DMS114 treated with DMSO at 0.1 percent for 48 hours (cell line): ENCODE data around the gene DHRS4.
"Not testable (repeated sequence)": the region's sequence is repeated elsewhere in the genome, so short reads cannot be mapped to it uniquely, and the experiment has no call there.

Source experiments
- DNase-seq: peaks from one replicate; lab custom pipeline; 2025; ENCODE audit not compliant: unreplicated experiment; lab: John Stamatoyannopoulos, UW

The DHRS4 gene

DNA sequence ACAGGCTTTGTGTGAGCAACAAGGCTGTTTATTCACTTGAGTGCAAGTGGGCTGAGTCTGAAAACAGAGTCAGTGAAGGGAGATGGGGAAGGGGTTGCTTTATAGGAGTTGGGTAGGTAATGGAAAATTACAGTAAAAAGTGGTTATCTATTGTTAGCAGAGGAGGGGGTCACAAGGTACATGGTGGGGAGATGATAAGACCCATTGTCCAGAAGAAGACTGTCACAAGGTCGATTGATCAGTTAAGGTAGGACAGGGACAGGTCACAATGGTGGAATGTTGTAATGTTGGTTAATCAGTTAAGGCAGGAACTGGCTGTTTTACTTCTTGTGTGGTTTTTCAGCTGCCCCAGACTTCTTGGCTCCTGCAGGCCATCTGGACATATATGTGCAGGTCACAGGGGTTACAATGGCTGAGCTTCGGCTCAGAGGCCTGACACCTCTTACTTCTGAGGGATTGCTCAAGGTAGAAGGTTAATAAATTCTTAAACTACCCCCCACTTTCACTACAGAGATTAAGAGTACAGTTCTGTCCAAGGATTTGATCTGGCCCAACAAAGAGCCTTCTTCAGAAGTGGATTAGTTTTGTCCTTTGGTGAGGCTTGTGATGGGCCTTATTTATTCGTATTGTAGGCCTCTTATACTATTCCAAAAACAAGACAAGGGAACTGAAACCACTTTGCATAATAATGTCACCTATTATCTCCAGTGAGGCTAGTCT, 13.8 kb upstream of the DHRS4 start:
- DNase-seq: no peak

DNA sequence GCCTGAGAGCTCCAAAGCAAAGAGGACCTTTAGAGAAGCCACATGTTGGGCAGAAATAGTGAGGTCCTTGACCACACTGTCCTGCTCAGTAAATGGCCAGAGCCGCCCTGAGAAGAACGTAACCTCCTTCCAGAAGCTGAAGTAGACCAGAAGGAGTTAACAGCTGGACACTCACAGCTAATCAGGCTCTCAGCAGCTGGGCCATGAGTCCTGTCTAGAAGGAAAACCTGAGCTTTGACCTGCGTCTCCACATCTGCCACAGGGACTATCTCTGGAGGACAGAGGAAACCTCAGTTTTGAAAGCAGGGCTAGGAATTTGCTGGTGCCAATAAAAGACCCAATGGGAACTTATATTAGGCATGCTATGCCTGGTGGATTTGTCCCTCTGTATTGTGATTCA, 12.3 kb upstream of the DHRS4 start:
- no peak for DNase-seq

DNA sequence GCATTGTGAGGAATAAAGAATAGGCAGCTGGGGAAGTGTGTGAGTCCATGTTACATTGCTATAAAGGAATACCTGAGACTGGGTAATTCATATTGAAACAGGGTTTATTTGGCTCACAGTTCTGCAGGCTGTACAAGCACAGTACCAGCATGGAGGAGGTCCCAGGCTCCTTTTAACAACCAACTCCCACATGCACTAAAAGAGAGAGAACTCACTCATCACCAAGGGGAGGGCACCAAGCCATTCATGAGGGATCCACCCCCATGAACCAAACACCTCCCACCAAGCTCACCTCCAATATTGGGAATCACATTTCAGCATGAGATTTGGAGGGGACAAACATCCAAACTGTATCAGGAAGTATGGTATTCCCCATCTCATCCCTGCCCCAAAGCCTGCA, 11.9 kb upstream of the DHRS4 start:
- no peak for DNase-seq

GRCh38 chr14:23942587-23942986, 11.0 kb upstream of the DHRS4 start:
- no peak for DNase-seq

- not testable (repeated sequence) for DNase-seq
Measured at GRCh38 chr14:23949069-23949468, 4.5 kb upstream of the DHRS4 start.

DNA sequence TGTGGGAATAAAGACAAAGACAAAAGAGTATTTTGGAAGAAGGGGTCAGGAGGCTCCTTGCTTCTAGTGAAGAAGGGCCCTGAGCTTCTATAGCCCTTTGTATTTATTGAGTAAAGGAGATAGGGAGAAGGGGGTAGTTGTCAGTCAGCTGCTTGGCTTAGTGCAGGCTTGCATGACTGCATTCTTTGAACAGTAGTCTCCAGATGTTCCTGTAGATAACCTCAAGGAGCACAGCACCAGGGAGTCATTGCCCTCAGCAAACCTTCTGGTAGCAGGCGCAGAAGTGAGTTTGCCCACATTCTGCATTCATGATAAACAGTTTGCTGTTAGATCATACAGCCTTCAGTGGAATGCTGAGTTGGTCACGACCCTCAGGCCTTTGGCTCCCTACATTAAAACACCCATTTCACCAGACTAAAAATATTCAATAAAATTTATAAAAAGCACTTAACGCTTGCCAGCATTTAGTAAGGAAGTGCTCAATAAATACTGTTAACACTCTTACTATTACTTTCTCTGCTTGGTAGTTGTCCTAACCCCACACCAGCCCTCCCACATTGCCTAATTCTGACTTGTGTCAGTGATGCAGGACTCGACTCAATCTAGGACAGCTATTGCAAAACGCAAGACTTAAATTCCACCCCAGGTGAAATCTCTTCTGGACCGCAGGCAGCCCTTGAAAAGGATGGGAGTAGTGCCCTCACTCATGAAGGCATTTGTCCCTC, 3.0 kb upstream of the DHRS4 start:
- no peak for DNase-seq

GRCh38 chr14:23951136-23951466, 2.5 kb upstream of the DHRS4 start:
- not testable (repeated sequence) for DNase-seq

DNA sequence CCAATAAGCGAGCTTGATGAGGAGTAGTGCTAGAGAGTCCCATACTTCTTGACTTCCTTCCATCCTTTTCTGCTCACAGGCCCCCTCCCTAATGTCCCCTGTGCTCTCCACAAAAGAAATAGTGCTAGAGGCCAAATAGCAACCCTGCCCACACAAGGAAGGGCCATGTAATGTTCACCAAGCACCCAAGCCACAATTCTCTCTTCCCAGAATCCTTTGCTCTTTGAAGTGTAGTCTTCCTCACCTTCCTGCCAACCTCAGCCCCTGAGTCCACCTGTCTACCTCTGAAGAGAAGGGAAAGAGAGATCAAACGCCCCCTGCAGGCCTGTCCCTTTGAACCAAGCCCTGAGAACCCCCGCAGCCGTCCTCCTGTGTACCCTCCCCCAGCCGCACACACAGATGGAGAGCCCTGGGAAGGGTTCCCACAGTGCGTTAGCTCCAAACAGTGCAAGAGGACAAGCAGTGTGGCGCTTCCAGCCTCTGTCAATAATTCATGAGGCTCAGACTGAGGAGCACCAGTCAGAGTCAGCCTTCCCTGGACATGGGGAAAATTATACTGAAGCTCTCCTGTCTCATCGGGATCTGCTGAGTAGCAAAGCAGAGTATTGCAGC, 1.9 kb upstream of the DHRS4 start:
- no peak for DNase-seq

- DNase-seq: not testable (repeated sequence)
Measured at GRCh38 chr14:23953116-23953463, 480 bp upstream of the DHRS4 start.

- not testable (repeated sequence) for DNase-seq
Measured at GRCh38 chr14:23954279-23954614, 677 bp downstream of the DHRS4 start.

GRCh38 chr14:23954965-23955364, 1.4 kb downstream of the DHRS4 start:
- not testable (repeated sequence) for DNase-seq

GRCh38 chr14:23955811-23956210, 2.2 kb downstream of the DHRS4 start:
- not testable (repeated sequence) for DNase-seq

DNA sequence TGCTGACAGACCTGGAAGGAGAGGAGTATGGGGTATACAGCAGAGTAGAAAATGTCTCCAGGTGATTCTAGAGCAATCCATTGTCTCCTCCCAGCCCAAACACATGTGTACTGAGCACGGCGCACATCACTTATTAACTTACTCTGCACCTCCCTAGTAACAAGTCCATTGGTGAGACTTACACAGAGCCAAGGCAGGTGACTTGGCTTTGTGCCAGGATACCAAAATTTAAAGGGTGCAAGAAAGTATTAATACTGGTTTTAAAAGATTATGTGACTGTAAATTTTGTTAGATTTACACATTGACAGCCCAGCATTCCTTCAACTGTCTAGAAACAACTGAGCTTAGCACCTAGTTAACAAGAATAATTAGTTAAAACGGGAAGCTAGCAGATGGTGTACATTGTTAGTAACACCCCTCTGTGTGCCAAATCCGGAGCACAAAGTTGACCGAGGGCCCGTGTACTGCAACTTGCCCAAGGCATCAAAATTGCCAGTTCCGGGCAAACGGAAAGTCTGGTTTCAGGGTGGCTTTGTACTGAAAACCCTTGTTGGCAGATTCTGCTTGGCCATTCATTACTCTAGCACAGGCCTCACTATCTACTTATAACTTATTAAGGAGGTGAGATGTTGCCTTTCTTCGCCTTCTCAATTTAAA, 4.5 kb downstream of the DHRS4 start:
- DNase-seq: not testable (repeated sequence)

- not testable (repeated sequence) for DNase-seq
Measured at GRCh38 chr14:23960899-23961298, 7.3 kb downstream of the DHRS4 start.

DNA sequence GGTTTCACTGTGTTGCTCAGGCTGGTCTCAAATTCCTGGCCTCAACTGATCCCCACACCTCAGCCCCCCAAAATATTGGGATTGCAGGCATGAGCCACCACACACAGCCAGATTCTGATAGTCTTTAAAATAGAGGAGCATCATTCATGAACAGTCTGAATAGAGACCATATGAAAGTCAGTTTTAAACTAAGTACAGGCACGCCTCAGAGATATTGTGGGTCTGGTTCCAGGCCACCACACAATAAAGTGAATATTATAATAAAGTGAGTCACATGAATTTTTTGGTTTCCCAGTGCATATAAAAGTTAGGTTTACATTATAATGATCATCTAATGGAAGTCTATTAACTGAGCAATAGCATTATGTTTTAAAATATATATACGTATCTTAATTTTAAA, 8.1 kb downstream of the DHRS4 start:
- not testable (repeated sequence) for DNase-seq

DNA sequence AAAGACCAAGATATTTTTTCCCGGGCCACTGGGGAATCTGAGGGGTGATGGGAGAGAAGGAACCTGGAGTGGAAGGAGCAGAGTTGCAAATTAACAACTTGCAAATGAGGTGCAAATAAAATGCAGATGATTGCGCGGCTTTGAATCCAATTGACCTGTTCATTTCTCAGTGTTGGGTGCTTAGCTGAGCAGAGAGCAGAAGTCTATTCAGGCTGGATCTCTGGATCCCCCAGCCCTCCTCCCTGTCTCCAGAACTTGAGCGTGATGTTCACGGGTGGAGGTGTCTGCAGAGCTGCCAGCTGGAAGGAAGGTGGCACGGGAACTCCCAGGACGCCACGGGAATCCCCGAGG, 15.5 kb downstream of the DHRS4 start:
- DNase-seq: not testable (repeated sequence)

DNA sequence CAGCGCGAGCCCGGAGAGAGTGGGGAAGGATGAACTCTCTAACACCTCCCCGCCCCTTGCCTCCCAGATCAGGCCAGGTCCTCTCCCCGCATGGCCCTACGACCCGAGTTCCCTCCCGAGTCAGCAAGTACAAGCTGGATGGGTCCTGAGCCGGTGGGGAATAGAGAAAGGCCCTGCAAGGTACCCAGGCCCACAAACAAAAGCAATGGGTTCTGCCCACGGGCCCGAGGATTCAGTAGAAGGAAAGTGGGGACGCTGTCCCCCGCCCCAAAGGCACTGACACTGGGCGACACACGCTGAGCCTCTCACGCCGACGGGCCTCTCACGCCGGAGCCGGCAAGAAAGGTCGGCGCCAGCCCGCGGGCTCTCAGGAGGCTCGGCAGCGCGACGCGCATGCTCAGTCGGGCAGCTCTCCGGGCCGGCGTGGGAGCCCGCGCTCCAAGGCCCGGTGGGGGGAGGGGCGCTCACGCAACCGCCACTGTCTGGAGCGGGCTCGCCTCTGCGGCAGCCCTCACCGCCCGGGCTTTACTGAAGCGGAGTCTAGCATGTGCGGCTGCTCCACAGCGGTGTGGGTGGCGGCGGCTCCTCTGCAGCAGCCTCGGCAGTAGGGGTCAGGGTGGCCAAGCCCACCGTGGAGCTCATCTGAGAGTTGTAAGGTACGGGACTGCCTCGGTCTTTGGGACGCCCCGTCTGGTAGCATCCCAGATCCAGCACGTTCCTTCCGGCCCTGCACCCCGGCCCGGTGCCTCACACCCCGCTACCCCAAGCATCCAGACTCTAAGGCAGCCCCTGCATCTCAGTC, 16.1 kb downstream of the DHRS4 start:
- not testable (repeated sequence) for DNase-seq

GRCh38 chr14:23970283-23970659, 16.7 kb downstream of the DHRS4 start:
- not testable (repeated sequence) for DNase-seq

DNA sequence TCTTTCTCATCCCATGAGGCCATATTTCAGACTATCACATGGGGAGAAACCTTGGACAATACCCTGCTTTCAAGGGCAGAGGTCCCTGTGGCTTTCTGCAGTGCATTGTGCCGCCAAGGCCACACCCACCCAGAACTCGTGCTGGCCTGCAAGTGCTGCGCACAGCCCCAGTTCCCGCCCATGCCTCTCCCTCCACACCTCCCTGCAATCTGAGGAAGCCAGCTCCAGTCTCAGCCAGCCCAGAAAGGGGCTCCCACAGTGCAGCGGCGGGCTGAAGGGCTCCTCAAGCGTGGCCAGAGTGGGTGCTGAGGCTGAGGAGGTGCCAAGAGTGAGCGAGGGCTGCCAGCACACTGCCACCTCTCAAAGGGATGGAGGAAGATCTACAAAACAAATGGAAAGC, 19.6 kb downstream of the DHRS4 start:
- DNase-seq: not testable (repeated sequence)

GRCh38 chr14:23974041-23974440, 20.5 kb downstream of the DHRS4 start:
- DNase-seq: not testable (repeated sequence)

GRCh38 chr14:23977208-23977607, 23.6 kb downstream of the DHRS4 start:
- DNase-seq: not testable (repeated sequence)
